Ureter (tissue), 1 donor: ENCODE measurements around the gene ADCYAP1. TPM values are rescaled to one million over a fixed set of nuclear protein-coding genes. Genes with fewer than 3 reads are reported as not detected.
"Not testable (repeated sequence)": the region's sequence is repeated elsewhere in the genome, so short reads cannot be mapped to it uniquely, and the experiment has no call there.

Experiments
- DNase-seq: peaks from one replicate; pipeline ENCODE4 v3.0.0-alpha.2; 2020; ENCODE audit warnings: low spot score
- total RNA-seq: library from RNA; stranded (reverse); gene quantifications from one replicate; pipeline ENCODE4 v1.2.4, GENCODE V29; 2023
- donor health status: DM: yes; HTN: yes; CAD: no.

ADCYAP1 gene
- total RNA-seq, result 0.18 TPM

DNA sequence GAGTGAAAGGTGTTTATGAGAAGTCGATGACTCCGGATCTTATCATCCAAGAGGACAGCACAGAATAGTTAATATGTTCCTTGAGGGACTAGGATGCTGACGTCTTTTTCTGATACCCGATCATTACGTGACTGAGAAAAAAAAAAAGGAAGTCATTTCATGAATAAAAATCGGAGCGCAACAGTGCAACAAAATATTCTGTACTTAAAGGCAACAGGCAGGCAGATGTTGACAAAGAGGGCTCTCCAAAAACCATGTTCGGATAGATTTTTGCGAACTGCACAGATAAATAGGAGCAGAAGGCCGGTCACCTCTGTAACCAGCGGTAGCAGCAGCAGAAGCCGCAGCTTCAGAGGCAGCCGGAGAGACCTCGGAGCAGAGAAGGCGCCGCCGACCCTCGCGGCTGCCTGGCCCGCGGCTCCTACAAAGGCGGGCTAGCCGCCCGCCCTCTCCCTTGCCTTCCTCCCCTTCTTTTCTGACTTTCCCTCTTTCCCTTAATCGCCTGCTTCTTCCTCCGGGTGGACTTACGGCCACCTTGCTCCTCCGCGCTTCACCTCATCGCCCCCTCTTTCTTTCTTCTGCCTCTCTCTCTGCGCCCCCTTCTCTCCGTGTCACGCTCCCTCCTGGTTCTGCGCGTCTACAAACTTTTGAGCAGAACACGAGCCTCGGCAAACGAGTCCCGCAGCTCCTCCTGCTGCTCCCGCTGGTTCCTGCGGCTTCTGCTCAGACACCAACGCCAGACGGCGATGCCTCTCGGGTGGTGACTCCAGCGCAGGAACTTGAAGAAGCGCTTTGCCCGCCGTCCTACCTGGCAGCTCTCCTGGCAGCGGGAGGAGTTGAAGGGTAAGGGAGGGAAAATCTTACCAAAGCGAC lies at the start of gene ADCYAP1:
Gene ADCYAP1, plus strand, starts transcription at position 654 of the 873 bp plus-strand sequence. CDS start 516 bp downstream, outside the sequence.
- DNase-seq, result no peak

DNA sequence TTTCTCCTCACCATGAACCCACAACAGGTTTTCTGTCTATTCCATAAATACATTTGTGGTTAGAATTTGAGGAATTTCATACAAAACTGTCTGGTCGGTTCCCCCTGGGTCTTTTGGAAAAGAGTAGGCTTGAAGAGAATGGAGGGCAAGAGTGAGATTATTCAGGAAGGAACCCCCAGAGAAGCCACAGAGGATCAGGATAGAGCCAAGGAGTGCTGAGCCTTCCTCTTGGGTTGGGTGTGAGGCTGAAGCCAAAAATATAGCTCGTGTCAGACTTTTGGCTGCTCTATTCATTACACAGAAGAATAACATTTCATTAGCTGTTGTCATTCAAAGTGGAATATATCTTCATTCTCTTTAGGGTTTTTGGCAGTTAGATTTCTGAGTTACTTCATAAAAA lies 46.7 kb upstream of the ADCYAP1 start:
- no peak for DNase-seq

DNA sequence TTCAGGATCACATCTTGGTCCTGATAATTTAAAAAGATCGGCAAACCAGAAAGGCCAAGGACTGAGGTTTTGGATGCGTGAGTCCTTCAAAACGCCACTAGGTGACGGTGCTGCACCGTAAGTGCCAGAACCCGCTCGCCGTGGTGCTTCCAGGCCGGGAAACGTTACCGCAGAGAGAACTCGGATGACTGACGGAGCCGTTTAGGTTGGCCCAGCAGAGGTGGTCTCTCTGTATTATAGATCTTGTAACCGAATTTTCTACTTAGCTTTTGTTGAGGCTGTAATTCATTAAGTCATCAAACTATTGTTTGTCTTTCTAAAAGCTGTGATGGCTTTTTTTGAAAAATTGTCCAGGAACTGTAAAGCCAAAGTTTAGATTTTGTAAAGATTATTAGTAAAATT lies 39.8 kb upstream of the ADCYAP1 start:
- DNase-seq, result peak; percentile 70

DNA sequence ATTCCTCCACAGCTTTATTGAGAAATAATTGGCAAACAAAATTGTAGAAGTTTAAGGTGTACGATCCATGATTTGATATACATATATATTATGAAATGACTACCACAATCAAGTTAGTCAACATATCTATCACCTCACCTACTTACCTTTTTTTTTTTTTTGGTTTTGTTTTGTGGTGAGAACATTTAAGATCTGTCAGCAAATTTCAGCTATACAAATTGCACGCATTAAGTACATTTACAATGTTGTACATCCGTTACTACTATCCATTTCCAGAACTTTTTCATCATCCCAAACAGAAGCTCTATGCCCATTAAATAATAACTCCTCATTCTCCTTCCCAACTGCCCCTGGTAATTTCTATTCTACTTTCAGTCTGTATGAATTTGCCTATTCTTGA lies 37.4 kb upstream of the ADCYAP1 start:
- DNase-seq, result no peak

DNA sequence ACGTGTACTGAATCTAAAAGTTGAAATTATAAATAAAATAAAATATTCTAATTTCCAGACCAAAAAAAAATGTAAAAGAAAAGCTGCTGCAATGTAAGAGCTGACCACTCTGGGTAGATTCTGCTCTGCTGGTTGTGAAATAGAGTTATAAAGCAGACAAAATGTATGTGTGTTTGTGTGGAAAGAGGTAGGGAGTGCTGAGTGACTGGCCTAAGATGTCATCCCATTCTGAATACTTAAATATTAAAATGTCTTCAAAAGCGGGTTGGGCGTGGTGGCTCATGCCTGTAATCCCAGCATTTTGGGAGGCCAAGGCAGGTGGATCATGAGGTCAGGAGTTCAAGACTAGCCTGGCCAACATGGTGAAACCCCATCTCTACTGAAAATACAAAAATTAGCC lies 31.2 kb upstream of the ADCYAP1 start:
- DNase-seq, result not testable (repeated sequence)

DNA sequence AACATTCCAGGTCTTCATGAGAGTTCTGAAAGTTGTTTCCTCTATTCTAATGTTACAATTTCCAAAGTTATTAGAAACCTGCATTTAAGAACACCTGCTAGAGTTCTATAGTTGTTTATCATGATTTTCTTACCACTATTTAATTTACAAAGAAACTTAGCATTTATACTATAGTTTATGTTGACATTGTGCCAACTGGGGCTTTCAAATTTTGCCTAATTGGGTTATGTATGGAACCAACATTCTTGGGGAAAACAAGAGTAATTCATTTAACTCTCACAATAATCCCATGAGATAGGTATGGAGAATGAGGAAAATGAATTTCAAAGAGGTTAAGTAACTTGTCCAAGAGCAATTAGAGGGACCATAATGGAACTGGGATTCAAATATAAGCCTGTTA lies 28.8 kb upstream of the ADCYAP1 start:
- no peak for DNase-seq

DNA sequence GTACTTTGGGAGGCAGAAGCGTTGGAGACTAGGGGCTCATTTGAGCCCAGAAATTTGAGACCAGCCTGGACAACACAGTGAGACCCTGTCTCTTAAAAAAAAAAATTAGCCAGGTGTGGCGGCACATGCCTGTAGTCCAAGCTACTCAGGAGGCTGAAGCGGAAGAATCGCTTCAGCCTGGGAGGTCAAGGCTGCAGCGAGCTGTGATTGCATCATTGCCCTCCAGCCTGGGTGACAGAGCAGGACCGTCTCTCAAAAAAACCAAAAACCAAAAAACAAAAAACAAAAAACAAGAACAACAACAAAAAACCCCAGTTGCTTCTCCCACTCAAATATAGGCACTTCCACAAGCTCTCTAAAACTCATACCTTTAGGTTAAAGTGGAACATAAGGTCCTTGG lies 27.4 kb upstream of the ADCYAP1 start:
- no peak for DNase-seq

DNA sequence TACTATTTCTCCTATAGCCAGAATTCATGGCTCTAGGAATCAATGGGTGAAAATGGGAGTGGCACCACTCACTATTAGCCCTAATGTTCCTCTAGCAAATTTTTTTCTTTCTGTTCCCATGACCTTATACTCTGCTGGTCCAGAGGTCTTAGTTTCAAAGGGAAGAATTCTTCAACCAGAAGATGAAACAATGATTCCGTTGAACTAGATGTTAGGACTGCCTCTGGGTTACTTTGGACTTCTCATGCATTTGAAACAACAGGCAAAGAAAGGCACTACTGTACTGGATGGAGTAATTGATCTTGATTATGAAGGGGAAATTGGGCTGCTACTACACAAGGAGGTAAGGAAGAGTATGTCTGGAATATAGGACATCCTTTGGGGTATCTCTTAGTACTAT lies 18.6 kb upstream of the ADCYAP1 start:
- DNase-seq, result no peak

DNA sequence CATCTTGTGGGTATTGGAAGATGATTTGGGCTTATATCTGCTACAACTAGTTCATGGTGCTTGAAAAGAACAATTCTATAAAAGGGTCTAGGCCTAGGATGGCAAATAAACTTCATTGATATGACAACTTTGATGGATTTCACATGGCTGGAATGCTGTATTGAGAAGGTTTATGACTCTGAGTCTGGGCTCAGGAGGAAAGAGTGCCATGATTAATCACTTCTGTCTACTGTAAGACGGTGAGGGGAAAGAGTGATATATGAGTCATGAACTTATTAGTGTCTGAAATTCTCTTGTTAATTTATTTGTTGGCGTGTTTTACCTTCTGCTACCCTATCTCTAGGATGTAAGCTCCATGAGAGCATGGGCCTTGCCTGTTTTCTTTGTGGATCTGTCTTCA lies 17.0 kb upstream of the ADCYAP1 start:
- DNase-seq, result no peak

DNA sequence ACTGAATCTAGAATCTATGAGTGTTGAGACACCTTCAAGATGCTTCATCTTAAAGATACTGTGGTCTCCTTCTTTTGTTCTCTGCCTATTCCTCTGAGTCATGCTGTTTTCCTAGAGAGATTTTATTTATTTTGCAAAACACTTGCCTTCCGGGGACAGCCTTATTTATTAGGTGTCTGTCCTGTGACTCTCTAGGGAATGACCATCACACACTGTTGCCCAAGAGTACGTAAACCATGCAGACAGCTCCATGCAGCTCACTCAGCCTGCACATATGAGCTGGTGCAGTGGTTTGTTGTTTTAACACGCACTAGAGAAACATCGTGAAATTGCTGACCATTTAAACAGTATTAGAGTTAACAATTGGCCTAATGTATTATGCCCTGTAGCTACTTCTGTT lies 12.4 kb upstream of the ADCYAP1 start:
- no peak for DNase-seq

DNA sequence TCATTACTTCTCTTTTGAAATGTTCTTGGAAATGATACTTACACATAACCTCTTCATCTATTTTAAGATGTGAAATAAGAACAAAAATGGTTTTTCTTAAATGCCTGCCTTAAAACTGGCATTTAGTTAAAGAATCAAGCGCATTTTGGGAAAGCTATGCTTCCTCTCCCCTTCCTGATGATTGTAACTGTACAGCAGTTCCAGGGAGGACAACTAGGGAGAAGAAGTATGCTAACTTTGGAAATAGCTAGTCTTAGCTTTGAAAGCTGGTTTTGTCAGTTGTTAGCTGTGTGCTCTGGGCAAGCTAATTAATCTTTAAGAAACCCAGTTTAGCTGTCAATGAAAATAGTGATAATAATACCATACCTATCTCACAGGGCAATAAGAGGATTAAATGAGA lies 8.4 kb upstream of the ADCYAP1 start:
- DNase-seq, result no peak

DNA sequence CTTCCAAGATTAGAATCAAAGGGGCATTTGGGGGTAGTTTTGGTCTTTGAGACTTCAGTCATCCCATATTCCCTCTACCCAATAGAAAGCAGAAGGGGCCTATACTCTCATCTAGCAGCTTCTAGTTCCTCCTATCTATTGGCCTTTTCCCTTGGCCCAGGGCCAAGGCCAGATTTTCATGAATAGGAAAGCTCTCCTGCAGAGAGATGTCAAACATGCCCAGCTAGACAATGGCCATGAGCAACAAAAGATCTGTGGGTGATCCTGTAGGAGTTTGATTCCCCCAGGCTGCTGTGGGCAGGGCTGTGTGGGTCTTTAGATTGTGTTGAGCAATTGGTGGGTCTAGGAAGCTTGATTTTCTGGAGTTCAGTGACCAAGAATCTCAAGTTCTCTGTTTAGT lies 2.9 kb upstream of the ADCYAP1 start:
- DNase-seq, result no peak

DNA sequence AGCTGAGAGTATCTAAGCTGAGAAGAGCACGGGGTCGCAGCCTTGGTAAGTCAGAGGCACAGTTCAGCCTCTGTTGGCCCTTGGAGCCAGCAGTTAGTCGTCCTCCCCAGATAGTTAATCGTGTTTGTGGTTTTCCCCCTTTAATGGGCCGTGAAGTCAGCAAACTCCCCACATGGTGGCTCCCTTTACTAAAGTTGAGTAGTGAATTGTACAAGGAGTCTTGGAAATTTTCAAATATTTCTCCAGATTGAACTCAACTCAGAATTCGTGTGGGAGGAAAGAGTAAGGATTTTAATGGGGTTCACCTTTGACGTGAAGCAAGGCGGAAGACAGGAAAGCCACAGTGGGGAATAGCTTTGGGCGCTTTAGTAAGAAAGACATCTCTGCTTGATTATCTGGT lies 2.4 kb upstream of the ADCYAP1 start:
- no peak for DNase-seq

DNA sequence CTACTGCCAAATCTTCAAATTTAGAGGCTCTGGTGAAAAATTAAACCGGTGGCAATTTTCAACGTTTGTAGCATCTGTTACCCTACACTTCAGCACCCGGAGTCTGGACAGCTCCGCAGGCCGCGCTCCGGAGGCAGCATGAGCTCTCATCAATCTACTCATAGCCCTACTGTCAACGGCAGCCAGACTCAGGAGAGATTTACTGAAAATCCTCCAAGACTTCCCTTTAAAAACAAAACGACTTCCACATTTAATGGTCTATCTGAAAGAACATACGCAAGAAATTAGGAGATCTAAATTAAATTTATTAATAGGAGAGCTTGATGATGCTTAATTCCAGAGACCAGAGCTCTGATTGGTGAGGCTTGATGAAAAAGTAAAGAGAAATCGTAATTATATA lies 970 bp upstream of the ADCYAP1 start:
- no peak for DNase-seq

DNA sequence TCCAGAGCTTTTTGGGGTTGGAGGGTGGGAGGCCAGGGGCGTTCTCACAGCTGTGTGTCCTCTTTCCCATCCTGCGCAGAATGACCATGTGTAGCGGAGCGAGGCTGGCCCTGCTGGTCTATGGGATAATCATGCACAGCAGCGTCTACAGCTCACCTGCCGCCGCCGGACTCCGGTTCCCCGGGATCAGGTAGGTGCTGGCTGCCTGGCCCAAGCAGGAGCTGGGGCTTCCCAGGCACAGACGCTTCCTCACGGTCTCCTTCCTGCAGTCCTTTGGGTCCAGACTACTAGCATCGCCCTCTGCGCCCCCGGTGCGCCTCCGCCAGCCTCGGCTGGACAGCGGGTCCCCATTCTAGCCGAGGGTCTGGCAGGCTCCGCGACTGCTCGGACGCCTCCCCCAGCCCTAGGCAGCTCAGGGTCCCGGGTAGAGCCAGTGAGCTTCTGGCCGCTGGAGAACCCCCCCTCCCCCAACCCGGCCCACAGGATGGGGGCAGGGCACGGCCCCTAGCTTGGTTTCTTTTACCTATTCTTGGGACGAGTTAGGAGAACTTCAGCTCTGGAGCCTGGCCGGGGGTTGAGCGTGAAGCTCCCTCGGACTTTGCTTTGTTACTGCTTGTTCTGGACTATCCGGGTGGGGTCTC lies 756 bp downstream of the ADCYAP1 start:
- no peak for DNase-seq

DNA sequence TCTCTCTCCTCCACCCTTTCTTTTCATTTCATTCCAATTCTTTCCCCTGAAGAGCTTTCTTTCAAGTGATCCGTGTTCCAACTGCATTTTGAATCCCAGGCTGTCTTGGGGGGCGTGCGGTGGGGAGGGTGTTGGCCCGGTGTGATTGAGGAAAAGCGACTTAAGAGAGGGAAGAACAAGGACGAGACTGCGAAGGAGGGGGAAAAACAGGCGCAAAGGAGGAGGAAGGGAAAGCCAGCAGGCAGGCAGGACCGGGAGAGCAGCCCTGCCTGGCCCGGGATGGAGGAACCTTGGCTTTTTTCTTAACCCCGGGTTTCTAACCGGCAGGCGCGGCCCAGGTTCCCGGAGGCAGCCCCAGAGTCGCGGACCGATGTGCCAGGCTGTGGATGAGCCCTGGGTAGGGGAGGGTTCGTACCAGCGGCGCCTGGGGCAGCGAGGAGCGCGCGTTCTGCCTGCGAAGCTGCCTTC lies 1.3 kb downstream of the ADCYAP1 start:
- no peak for DNase-seq

DNA sequence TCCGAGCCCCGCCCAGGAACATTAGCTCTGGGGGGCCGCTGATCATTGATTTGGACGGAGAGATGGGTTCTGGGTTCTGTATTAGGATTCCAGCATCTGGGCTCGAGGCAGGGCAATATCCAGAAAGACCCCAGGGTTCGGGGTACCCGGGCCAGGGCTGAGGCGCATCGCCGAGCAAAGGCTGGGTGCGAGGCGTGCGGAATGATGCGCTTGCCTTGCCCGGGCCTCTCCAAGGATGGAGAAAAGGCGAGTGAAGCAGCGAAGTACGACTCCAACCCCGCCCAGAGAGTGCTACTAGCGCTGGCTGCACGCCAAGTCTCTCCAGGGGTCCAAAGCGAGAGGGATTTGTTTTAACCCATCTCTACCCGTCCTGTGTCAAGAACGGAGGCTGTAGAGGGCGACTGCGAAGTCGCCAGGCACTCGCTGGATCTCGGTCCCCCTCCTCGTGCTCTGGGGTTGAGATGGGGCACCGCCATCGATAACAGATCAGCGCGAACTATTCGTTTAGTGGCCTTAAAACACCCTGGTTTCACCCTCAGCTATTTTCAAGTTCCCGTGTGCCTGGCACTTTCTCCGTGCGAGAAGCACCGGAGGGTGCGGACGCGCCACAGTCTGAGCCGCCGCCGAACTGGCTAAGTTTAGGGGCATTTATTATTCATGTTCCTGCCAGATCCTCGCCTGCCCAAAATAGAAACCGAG lies 1.9 kb downstream of the ADCYAP1 start:
- DNase-seq, result no peak

DNA sequence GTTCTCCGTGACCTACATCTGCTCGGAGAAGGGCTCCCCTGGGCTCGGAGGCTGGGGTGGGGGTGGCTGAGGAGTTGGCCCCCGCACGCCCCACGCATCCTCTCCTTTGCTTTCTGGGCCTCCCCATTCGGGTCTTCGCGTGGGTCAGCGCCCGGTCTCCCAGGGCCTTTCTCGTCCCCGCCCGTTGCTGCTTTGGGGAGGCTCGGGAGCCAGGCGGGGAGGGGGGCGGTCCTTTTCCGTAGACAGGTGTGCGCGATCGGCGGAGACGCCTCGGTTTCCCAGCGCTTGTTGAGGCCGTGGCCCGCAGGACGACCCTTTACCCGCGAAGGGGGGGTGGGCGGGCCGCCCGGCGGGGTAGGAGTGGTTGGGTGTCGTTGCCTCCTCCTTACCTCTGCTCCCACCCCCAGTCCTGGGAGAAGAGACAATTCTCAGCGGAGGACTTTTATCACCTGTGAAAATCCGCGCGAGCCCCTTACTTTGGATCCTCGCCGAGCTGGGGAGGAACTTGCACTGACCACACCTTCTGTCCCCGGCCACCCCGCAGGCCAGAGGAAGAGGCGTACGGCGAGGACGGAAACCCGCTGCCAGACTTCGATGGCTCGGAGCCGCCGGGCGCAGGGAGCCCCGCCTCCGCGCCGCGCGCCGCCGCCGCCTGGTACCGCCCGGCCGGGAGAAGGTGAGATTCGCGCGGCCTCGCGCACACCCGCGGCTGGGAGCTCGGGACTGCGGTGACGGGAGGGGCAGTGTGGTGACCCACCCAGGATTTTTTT lies 2.6 kb downstream of the ADCYAP1 start:
- DNase-seq, result no peak

DNA sequence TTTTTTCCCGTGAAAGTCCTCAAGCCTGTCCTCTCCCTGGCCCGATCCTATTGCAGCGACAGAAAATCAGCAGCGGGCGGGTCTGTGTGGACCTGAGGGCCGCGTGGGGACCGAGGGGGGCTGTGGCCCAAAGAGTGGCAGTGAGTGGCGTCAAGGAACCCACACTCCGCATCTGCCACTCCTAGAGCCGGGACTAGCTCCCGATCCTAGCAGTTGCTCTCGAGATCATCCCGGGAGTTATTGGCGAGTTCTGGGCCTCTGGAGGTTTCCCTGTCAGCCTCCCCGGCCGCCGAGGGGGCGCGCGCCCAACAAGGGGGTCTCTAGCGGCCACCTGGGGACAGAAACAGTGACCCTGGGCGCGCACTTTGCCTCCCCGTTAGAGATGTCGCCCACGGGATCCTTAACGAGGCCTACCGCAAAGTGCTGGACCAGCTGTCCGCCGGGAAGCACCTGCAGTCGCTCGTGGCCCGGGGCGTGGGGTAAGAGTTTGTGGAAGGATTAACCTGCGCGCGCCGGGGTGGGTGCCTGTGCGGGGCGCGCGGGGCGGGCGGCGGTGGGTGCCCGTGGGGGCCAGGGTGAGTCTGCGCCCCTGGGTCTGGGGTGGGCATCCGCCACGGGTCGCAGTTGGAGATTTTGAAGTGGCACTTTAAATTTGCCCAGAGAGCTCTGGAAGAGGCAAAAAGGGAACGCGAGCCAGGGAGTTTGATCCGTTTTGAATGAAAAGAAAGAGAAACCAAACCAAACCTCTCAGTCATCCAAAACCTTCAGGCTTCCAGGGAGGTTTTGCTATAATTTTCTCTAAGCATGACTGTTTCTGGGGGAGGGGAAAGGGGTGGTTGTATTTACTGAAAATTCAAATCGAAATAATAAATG lies 3.5 kb downstream of the ADCYAP1 start:
- DNase-seq, result no peak

DNA sequence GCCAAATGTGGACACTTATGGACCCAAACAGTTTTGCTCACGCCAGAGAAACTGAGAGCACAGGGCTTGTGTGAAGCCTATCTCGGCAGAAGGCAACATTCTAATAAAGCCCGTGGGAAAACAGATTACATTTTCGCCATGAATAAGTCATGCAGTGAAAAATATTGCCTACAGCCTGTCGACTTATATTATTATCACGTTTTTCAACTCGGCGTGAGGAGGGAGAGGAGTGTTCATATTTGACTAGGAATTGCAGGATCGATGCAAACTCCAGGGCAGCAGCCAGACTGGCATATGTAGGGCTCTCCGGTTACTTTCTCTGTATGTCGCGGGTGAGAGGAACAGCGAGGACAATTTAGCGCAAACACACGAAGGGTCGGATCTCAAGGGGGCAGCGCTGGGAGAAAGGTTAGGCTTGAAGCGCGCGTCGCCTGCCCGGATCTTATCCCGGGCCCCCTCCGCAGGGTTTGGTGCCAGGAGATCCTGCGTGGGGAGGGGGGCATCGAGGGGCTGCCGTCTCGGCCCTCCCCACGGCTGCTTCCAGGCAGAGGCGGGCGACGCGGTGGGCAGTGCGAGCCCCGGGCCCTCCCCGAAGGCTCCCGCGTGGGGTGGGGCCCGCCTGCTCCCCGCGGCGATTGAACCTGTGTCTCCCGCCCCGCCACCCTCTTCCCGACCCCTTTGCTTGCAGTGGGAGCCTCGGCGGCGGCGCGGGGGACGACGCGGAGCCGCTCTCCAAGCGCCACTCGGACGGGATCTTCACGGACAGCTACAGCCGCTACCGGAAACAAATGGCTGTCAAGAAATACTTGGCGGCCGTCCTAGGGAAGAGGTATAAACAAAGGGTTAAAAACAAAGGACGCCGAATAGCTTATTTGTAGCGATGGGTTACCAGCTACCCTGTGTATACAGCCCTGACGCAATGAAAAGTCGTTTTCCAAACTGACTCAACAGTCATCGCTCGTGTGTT lies 4.4 kb downstream of the ADCYAP1 start:
- DNase-seq, result no peak
